Loucy (cell line): Measurements from ENCODE around the gene SELENOF.

Source experiments
- H2AFZ ChIP-seq: fragments of 200-600 bp; sonication (generic); 2 replicates; pipeline ENCODE4 v1.6.0; 2016; ENCODE audit warnings: antibody characterized with exemption, mild to moderate bottlenecking, low read length, moderate library complexity
- H3F3A ChIP-seq: fragments of 200-600 bp; 2 replicates; pipeline ENCODE4 v1.6.0; 2016; ENCODE audit warnings: antibody characterized with exemption, low read depth, mild to moderate bottlenecking
- H3K27me3 ChIP-seq: fragments of 200-600 bp; sonication (generic); 2 replicates; pipeline ENCODE4 v1.6.1; 2014; ENCODE audit warnings: low read length, mild to moderate bottlenecking; ENCODE audit not compliant: insufficient read depth, poor library complexity, severe bottlenecking
- H3K36me3 ChIP-seq: fragments of 200-600 bp; sonication (generic); 2 replicates; pipeline ENCODE4 v1.6.1; 2016; ENCODE audit warnings: low read length; ENCODE audit not compliant: insufficient read depth
- H3K4me1 ChIP-seq: fragments of 200-600 bp; sonication (generic); 2 replicates; pipeline ENCODE4 v1.5.1; 2014; ENCODE audit warnings: low read length, mild to moderate bottlenecking; ENCODE audit not compliant: insufficient read depth, poor library complexity, severe bottlenecking
- H3K4me2 ChIP-seq: fragments of 200-600 bp; sonication (generic); 2 replicates; pipeline ENCODE4 v1.6.0; 2014; ENCODE audit warnings: antibody characterized with exemption, low read length, low read depth, mild to moderate bottlenecking; ENCODE audit not compliant: poor library complexity, severe bottlenecking
- H3K4me3 ChIP-seq: fragments of 200-600 bp; sonication (generic); 2 replicates; pipeline ENCODE4 v1.5.1; 2014; ENCODE audit warnings: low read length, mild to moderate bottlenecking, mixed read lengths; ENCODE audit not compliant: poor library complexity, severe bottlenecking
- H3K79me2 ChIP-seq: fragments of 200-600 bp; sonication (generic); 2 replicates; pipeline ENCODE4 v1.6.1; 2014; ENCODE audit warnings: low read length; ENCODE audit not compliant: insufficient read depth
- H3K9ac ChIP-seq: fragments of 200-600 bp; sonication (generic); 2 replicates; pipeline ENCODE4 v1.6.0; 2014; ENCODE audit warnings: mild to moderate bottlenecking, low read depth, low read length, moderate library complexity; ENCODE audit not compliant: poor library complexity, severe bottlenecking
- H3K9me2 ChIP-seq: fragments of 200-600 bp; sonication (generic); replicated peaks from 2 replicates; pipeline ENCODE4 v1.6.1; 2016; ENCODE audit warnings: low read depth, low read length, mixed read lengths
- H3K9me3 ChIP-seq: fragments of 200-600 bp; sonication (generic); 2 replicates; pipeline ENCODE4 v1.6.1; 2014; ENCODE audit warnings: mild to moderate bottlenecking, antibody characterized with exemption, low read length, low read depth; ENCODE audit not compliant: insufficient read depth
- H4K20me1 ChIP-seq: fragments of 200-600 bp; sonication (generic); 2 replicates; pipeline ENCODE4 v1.6.0; 2014; ENCODE audit warnings: antibody characterized with exemption, low read length, mild to moderate bottlenecking; ENCODE audit not compliant: insufficient read depth, poor library complexity, severe bottlenecking
- CTCF ChIP-seq: fragments of 200-600 bp; sonication (generic); conservative IDR thresholded peaks from 2 replicates; pipeline ENCODE4 v1.5.1; 2014; ENCODE audit warnings: mild to moderate bottlenecking, antibody characterized with exemption, low read length
- EZH2phosphoT487 ChIP-seq: fragments of 200-600 bp; IDR thresholded peaks from 2 replicates; pipeline ENCODE4 v1.6.1; 2018; ENCODE audit warnings: antibody characterized with exemption, mild to moderate bottlenecking, moderate library complexity, borderline replicate concordance

Gene SELENOF

GRCh38 chr1:86829321-86829720 lies 84.6 kb downstream of the SELENOF start:
- no peaks in the 10 kb centered on the region for H3K36me3 ChIP-seq
- no peak for TF ChIP-seq CTCF
- no peak for TF ChIP-seq EZH2phosphoT487
- no peak overlapping the region for H3K9ac ChIP-seq
- no peaks in the 10 kb centered on the region for H3F3A ChIP-seq
- no peaks in the 10 kb centered on the region for H3K9me3 ChIP-seq
- H3K27me3 ChIP-seq, result no peaks in the 10 kb centered on the region
- H3K79me2 ChIP-seq, result no peaks in the 10 kb centered on the region
- no peaks in the 10 kb centered on the region for H3K9me2 ChIP-seq
- no peak overlapping the region for H2AFZ ChIP-seq
- no peaks in the 10 kb centered on the region for H3K4me1 ChIP-seq
- no peaks in the 10 kb centered on the region for H4K20me1 ChIP-seq
- H3K4me2 ChIP-seq, result no peak overlapping the region
- no peak overlapping the region for H3K4me3 ChIP-seq

- H3K27me3 ChIP-seq, result no peaks in the 10 kb centered on the region
- no peaks in the 10 kb centered on the region for H3K9me3 ChIP-seq
- no peaks in the 10 kb centered on the region for H3K9me2 ChIP-seq
- H3K9ac ChIP-seq, result no peak overlapping the region
- TF ChIP-seq CTCF, result no peak
- TF ChIP-seq EZH2phosphoT487, result no peak
- H3K4me2 ChIP-seq, result no peak overlapping the region
- H3F3A ChIP-seq, result no peaks in the 10 kb centered on the region
- H4K20me1 ChIP-seq, result no peaks in the 10 kb centered on the region
- H3K4me1 ChIP-seq, result no peaks in the 10 kb centered on the region
- no peaks in the 10 kb centered on the region for H3K36me3 ChIP-seq
- no peaks in the 10 kb centered on the region for H3K79me2 ChIP-seq
- no peak overlapping the region for H3K4me3 ChIP-seq
- H2AFZ ChIP-seq, result no peak overlapping the region
These were observed 85.9 kb downstream of the SELENOF start for GRCh38 chr1:86828024-86828423.

- no peaks in the 10 kb centered on the region for H3F3A ChIP-seq
- H2AFZ ChIP-seq, result no peak overlapping the region
- TF ChIP-seq EZH2phosphoT487 (no peak), CTCF (no peak)
- H4K20me1 ChIP-seq, result no peaks in the 10 kb centered on the region
- no peaks in the 10 kb centered on the region for H3K9me2 ChIP-seq
- no peaks in the 10 kb centered on the region for H3K9me3 ChIP-seq
- no peaks in the 10 kb centered on the region for H3K36me3 ChIP-seq
- no peak overlapping the region for H3K9ac ChIP-seq
- no peaks in the 10 kb centered on the region for H3K27me3 ChIP-seq
- no peaks in the 10 kb centered on the region for H3K4me1 ChIP-seq
- no peak overlapping the region for H3K4me2 ChIP-seq
- no peak overlapping the region for H3K4me3 ChIP-seq
- H3K79me2 ChIP-seq, result no peaks in the 10 kb centered on the region
These were observed 87.1 kb downstream of the SELENOF start for GRCh38 chr1:86826856-86827255.
